Measurements from ENCODE around the gene CDC73.

CDC73 gene

DNA sequence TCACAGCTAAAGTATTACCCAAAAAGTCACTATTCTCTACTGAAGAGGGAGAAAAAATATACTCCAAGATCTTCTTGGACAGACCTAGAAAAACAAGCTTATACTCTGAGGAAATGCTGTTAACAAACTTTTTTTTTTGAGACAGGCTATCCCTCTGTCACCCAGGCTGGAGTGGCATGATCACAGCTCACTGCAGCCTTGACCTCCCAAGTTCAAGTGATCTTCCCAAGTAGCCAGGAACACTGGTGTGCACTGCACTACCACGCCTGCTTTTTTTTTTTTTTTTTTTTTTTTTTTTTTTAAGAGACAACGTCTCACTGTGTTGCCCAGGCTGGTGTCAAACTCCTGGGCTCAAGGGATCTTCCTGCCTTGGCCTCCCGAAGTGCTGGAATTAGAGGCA lies 33.9 kb upstream of the CDC73 start:
- TF ChIP-seq, protein P1, sequence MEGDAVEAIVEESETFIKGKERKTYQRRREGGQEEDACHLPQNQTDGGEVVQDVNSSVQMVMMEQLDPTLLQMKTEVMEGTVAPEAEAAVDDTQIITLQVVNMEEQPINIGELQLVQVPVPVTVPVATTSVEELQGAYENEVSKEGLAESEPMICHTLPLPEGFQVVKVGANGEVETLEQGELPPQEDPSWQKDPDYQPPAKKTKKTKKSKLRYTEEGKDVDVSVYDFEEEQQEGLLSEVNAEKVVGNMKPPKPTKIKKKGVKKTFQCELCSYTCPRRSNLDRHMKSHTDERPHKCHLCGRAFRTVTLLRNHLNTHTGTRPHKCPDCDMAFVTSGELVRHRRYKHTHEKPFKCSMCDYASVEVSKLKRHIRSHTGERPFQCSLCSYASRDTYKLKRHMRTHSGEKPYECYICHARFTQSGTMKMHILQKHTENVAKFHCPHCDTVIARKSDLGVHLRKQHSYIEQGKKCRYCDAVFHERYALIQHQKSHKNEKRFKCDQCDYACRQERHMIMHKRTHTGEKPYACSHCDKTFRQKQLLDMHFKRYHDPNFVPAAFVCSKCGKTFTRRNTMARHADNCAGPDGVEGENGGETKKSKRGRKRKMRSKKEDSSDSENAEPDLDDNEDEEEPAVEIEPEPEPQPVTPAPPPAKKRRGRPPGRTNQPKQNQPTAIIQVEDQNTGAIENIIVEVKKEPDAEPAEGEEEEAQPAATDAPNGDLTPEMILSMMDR (IDR thresholded peaks at IDR 0.05; ENCODE audit: insufficient read depth, low read depth, low read length, missing control alignments): no peak

DNA sequence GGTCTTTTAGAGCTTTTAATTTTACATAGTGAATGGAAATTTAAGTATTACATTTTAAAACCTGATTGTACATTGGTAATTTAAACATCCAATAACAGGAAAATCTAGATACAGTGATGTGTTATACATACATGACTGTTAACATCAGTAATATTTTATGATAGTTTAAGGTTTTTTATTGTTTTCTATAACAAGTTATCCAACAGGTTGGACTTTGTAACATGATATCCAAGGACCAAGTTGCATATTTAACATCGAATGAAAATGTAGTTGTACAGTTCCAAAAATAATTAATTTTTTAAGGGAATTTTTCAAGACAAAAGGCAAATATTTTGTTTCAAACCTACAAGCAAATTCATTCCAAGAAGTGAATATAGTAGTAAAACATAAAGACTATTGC lies 31.0 kb upstream of the CDC73 start:
- H3K4me3 ChIP-seq (ENCODE audit: low read depth, low read length): no peak overlapping the region
- TF ChIP-seq, protein P1 (IDR thresholded peaks at IDR 0.05; ENCODE audit: insufficient read depth, low read depth, low read length, missing control alignments): no peak
- DNase-seq (ENCODE audit: low read depth): no peak

More for the DNA sequence above, 33.9 kb upstream of the CDC73 start:
- no peak overlapping the region for H3K4me3 ChIP-seq (ENCODE audit: low read depth, low read length)
- no peak for DNase-seq (ENCODE audit: low read depth)

DNA sequence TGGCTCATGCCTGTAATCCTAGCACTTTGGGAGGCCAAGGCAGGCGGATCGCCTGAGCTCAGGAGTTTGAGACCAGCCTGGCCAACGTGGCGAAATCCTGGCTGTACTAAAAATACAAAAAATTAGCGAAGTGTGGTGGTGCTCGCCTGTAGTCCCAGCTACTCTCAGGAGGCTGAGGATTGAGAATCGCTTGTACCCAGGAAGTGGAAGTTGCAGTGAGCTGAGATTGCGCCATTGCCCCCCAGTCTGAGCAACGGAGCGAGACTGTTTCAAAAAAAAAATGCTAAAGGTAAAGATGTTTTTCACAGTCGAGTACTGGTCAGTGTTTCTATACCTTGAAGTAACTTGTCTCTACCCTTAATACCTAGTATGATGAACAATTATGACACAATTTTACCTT lies 27.7 kb upstream of the CDC73 start:
- DNase-seq (ENCODE audit: low read depth): no peak
- H3K4me3 ChIP-seq (ENCODE audit: low read depth, low read length): no peak overlapping the region
- TF ChIP-seq, protein P1 (IDR thresholded peaks at IDR 0.05; ENCODE audit: insufficient read depth, low read depth, low read length, missing control alignments): no peak

DNA sequence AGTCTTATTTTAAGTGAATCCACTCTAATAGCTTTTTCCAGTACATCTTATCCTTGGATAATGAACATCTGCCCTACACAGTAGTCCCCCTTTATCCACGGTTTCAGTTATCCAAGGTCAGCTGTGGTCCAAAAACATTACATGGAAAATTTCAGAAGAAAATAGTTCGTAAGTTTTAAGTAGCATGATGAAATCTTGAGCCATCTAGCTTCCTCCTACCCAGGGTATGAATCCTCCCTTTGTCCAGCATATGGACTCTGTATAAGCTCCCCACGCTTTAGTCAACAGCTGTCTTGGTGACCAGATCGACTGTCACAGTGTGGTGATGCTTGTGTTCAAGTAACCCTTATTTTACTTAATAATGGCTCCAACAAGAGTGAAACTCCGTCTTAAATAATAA lies 19.2 kb upstream of the CDC73 start:
- TF ChIP-seq, protein P1 (IDR thresholded peaks at IDR 0.05; ENCODE audit: insufficient read depth, low read depth, low read length, missing control alignments): no peak
- no peak overlapping the region for H3K4me3 ChIP-seq (ENCODE audit: low read depth, low read length)
- no peak for DNase-seq (ENCODE audit: low read depth)

DNA sequence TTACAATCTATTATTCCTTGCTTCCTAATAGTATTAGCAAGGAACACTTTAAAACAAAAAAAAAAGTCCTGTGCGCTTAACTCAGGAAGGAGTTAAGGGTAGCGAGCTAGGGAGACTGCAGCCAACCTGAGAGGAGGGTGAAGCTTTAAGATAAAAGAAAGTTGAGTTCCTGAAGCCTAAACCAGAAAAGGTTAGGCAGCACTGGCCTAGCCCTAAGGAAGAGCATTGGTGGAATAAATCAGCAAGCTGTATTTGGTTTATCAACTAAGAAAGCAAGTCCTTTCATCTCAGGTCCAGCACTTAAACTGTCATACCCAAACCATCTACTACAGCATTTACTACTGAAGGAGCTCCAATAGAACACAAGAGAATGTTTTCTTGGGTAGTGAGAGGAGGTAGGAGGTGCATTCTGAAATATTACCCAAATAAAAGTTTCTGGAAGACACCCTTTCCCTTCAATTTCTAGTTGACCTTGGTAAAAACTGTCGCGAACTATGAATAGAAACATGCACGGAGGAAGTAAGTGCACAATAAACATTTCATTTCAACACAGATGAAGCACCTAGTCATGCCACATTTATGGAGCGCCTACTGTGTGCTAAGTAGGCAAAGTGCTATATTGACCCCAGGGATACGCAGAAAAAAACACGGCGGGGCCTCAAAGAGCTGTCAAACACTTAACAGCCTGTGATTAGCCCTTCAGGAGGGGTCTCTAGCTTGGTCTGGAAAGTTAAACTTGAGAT lies 17.9 kb upstream of the CDC73 start:
- DNase-seq (ENCODE audit: low read depth): no peak
- TF ChIP-seq, protein P1 (IDR thresholded peaks at IDR 0.05; ENCODE audit: insufficient read depth, low read depth, low read length, missing control alignments): no peak

DNA sequence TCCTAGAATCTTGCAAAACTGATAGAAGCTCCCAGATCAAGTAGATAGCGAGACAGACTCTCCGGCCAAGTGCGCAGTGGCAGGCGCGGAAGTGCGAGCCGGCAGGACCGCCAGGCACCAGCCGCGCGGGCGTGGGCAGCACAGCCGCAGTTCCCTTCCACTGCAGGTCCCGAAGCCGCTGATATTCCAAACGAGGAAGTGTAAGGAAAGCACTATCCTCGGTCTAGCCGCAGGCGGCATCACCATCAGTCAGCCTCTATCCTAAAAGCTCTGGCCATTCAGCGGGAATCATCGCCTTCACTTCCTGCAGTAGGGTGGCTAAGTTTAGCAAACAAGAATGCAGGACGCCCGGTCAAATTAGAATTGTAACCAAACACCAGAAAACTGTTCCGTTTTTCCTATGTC lies 17.3 kb upstream of the CDC73 start:
- peak overlapping the region; percentile 89 for H3K4me3 ChIP-seq (ENCODE audit: low read depth, low read length)
- TF ChIP-seq, protein P1 (IDR thresholded peaks at IDR 0.05; ENCODE audit: insufficient read depth, low read depth, low read length, missing control alignments): no peak
- DNase-seq (ENCODE audit: low read depth): peak; percentile 42

More for the DNA sequence above, 17.9 kb upstream of the CDC73 start:
- H3K4me3 ChIP-seq (ENCODE audit: low read depth, low read length): peak overlapping the region; percentile 89
